ENCODE data around the gene PRR35.

PRR35 gene

GRCh38 chr16:586645-587590 lies 26.7 kb downstream of the PRR35 start:
- peak overlapping the region; percentile 89 to 90 for H3K4me3 Mint-ChIP-seq
- H3K9me3 Mint-ChIP-seq = no peaks in the 10 kb centered on the region
- H3K27ac Mint-ChIP-seq = peak overlapping the region in 1 of 2 donors; percentile 65
- DNase-seq = no peak
- H3K27me3 Mint-ChIP-seq = peaks cover 5% of the 10 kb centered on the region
- ATAC-seq = no peak
- H3K4me1 Mint-ChIP-seq = peaks cover 30% of the 10 kb centered on the region

- DNase-seq (no peak), ATAC-seq (peak; percentile 27)
- Mint-ChIP-seq H3K9me3 (no peaks in the 10 kb centered on the region), H3K27ac (peak overlapping the region; percentile 89 to 98), H3K4me1 (peaks cover 47% of the 10 kb centered on the region), H3K4me3 (peak overlapping the region; percentile 89 to 90), H3K27me3 (peaks cover 5% of the 10 kb centered on the region)
Observed at GRCh38 chr16:588639-588888, 28.4 kb downstream of the PRR35 start.

- ATAC-seq (peak; percentile 81), DNase-seq (peak; percentile 98 to 99)
- peaks cover 5% of the 10 kb centered on the region for H3K27me3 Mint-ChIP-seq
- H3K27ac Mint-ChIP-seq = peak overlapping the region; percentile 97 to 99
- peak overlapping the region; percentile 89 to 90 for H3K4me3 Mint-ChIP-seq
- H3K9me3 Mint-ChIP-seq = no peaks in the 10 kb centered on the region
- H3K4me1 Mint-ChIP-seq = peaks cover 52% of the 10 kb centered on the region
Observed at GRCh38 chr16:588889-589657, 28.9 kb downstream of the PRR35 start.

- peak; percentile 90 for ATAC-seq
- Mint-ChIP-seq H3K4me1 (peaks cover 59% of the 10 kb centered on the region), H3K27ac (peak within 1 kb of the TSS; percentile 97 to 99), H3K27me3 (peaks cover 5% of the 10 kb centered on the region), H3K9me3 (no peaks in the 10 kb centered on the region), H3K4me3 (peak within 1 kb of the TSS; percentile 89 to 90)
- DNase-seq = peak; percentile 99
Observed at GRCh38 chr16:589658-590187, 29.5 kb downstream of the PRR35 start, which contains the start of gene RAB40C. Gene RAB40C, plus strand, starts transcription at chr16:590066. Its CDS starts 226 bp downstream, at chr16:590292.

GRCh38 chr16:590188-590814 lies 30.1 kb downstream of the PRR35 start:
- peaks cover 63% of the 10 kb centered on the region for H3K4me1 Mint-ChIP-seq
- H3K4me3 Mint-ChIP-seq = peak overlapping the region; percentile 77 to 86
- ATAC-seq = peak; percentile 1
- H3K9me3 Mint-ChIP-seq = no peaks in the 10 kb centered on the region
- H3K27ac Mint-ChIP-seq = peak overlapping the region; percentile 0 to 9
- DNase-seq = peak in 1 of 2 donors; percentile 41
- peaks cover 4% of the 10 kb centered on the region for H3K27me3 Mint-ChIP-seq

GRCh38 chr16:590815-591200 lies 30.6 kb downstream of the PRR35 start:
- H3K27me3 Mint-ChIP-seq = no peaks in the 10 kb centered on the region
- ATAC-seq = no peak
- DNase-seq = no peak
- H3K27ac Mint-ChIP-seq = peak overlapping the region; percentile 0 to 9
- H3K9me3 Mint-ChIP-seq = no peaks in the 10 kb centered on the region
- peaks cover 61% of the 10 kb centered on the region for H3K4me1 Mint-ChIP-seq
- H3K4me3 Mint-ChIP-seq = peak overlapping the region; percentile 77 to 86

GRCh38 chr16:591231-591630 lies 31.0 kb downstream of the PRR35 start:
- H3K27me3 Mint-ChIP-seq = no peaks in the 10 kb centered on the region
- peaks cover 64% of the 10 kb centered on the region for H3K4me1 Mint-ChIP-seq
- H3K27ac Mint-ChIP-seq = peak overlapping the region in 1 of 2 donors; percentile 86
- no peaks in the 10 kb centered on the region for H3K9me3 Mint-ChIP-seq
- ATAC-seq = no peak
- no peak for DNase-seq
- H3K4me3 Mint-ChIP-seq = peak overlapping the region; percentile 77 to 86

GRCh38 chr16:591892-592517 lies 31.8 kb downstream of the PRR35 start:
- H3K27ac Mint-ChIP-seq = peak overlapping the region in 1 of 2 donors; percentile 36
- H3K4me1 Mint-ChIP-seq = peaks cover 63% of the 10 kb centered on the region
- H3K4me3 Mint-ChIP-seq = peak overlapping the region in 1 of 2 donors; percentile 14

GRCh38 chr16:592518-593306 lies 32.5 kb downstream of the PRR35 start:
- Mint-ChIP-seq H3K27me3 (no peaks in the 10 kb centered on the region), H3K27ac (no peak overlapping the region), H3K9me3 (no peaks in the 10 kb centered on the region), H3K4me1 (peaks cover 57% of the 10 kb centered on the region), H3K4me3 (no peak overlapping the region)
- no peak for ATAC-seq
- no peak for DNase-seq

More at GRCh38 chr16:591892-592517, 31.8 kb downstream of the PRR35 start:
- DNase-seq (peak in 1 of 2 donors; percentile 9), ATAC-seq (no peak)
- Mint-ChIP-seq H3K27me3 (no peaks in the 10 kb centered on the region), H3K9me3 (no peaks in the 10 kb centered on the region)

GRCh38 chr16:593406-593805 lies 33.2 kb downstream of the PRR35 start:
- DNase-seq = no peak

GRCh38 chr16:593807-594206 lies 33.6 kb downstream of the PRR35 start:
- H3K4me1 Mint-ChIP-seq = peaks cover 57% of the 10 kb centered on the region
- H3K4me3 Mint-ChIP-seq = no peak overlapping the region

More at GRCh38 chr16:593406-593805, 33.2 kb downstream of the PRR35 start:
- no peak for ATAC-seq
- H3K4me3 Mint-ChIP-seq = no peak overlapping the region
- peaks cover 57% of the 10 kb centered on the region for H3K4me1 Mint-ChIP-seq
- H3K9me3 Mint-ChIP-seq = no peaks in the 10 kb centered on the region
- H3K27ac Mint-ChIP-seq = no peak overlapping the region
- H3K27me3 Mint-ChIP-seq = no peaks in the 10 kb centered on the region

GRCh38 chr16:595094-595528 lies 34.9 kb downstream of the PRR35 start:
- Mint-ChIP-seq H3K4me3 (peak overlapping the region in 1 of 2 donors; percentile 31), H3K27me3 (no peaks in the 10 kb centered on the region), H3K27ac (no peak overlapping the region), H3K9me3 (no peaks in the 10 kb centered on the region), H3K4me1 (peaks cover 57% of the 10 kb centered on the region)
- ATAC-seq (no peak), DNase-seq (no peak)

More at GRCh38 chr16:593807-594206, 33.6 kb downstream of the PRR35 start:
- DNase-seq (no peak), ATAC-seq (no peak)
- no peak overlapping the region for H3K27ac Mint-ChIP-seq
- no peaks in the 10 kb centered on the region for H3K9me3 Mint-ChIP-seq
- no peaks in the 10 kb centered on the region for H3K27me3 Mint-ChIP-seq

- Mint-ChIP-seq H3K9me3 (no peaks in the 10 kb centered on the region), H3K27me3 (no peaks in the 10 kb centered on the region), H3K4me3 (no peak overlapping the region), H3K27ac (no peak overlapping the region), H3K4me1 (peaks cover 53% of the 10 kb centered on the region)
- DNase-seq (no peak), ATAC-seq (no peak)
Observed at GRCh38 chr16:595942-596735, 35.9 kb downstream of the PRR35 start.

- Mint-ChIP-seq H3K4me1 (peaks cover 48% of the 10 kb centered on the region), H3K9me3 (no peaks in the 10 kb centered on the region), H3K4me3 (no peak overlapping the region), H3K27me3 (no peaks in the 10 kb centered on the region), H3K27ac (no peak overlapping the region)
- DNase-seq (no peak), ATAC-seq (no peak)
Observed at GRCh38 chr16:596736-597060, 36.5 kb downstream of the PRR35 start.

All from stimulated activated naive CD8-positive, alpha-beta T cell treated with anti-CD3 and anti-CD28 coated beads, Interleukin-15, amount 100 ng/mL, for 72 hours (primary cell).